Astrocyte (in vitro differentiated cells and primary cell): ENCODE measurements around the gene SLC66A1. TPM values are rescaled to one million over a fixed set of nuclear protein-coding genes. Genes with fewer than 3 reads are reported as not detected.
A peak's percentile ranks its signal among the peaks of the same experiment; 100 is the strongest.

ENCODE experiments used
- DNase-seq: peaks from one replicate; pipeline ENCODE4 v3.0.0-alpha.2; 2010; ENCODE audit warnings: low read depth
- FAIRE-seq: peaks from 2 replicates; lab custom pipeline; 2011; peaks lifted over from hg19 to GRCh38; lab: Jason Lieb, UNC
- H2AFZ ChIP-seq: 2 replicates; pipeline ENCODE4 v1.6.0; 2012; ENCODE audit warnings: low read depth, low read length, inconsistent platforms
- H3K27ac ChIP-seq: 2 replicates; pipeline ENCODE4 v1.5.1; 2011; ENCODE audit warnings: low read depth, low read length, inconsistent platforms
- H3K27me3 ChIP-seq: 2 replicates; pipeline ENCODE4 v1.6.0; 2011; ENCODE audit warnings: low read length, inconsistent platforms; ENCODE audit not compliant: insufficient read depth
- H3K36me3 ChIP-seq: 2 replicates; pipeline ENCODE4 v1.5.1; 2011; ENCODE audit warnings: low read length, inconsistent platforms; ENCODE audit not compliant: insufficient read depth
- H3K4me1 ChIP-seq: 2 replicates; pipeline ENCODE4 v1.5.1; 2011; ENCODE audit warnings: low read length, inconsistent platforms; ENCODE audit not compliant: insufficient read depth
- H3K4me2 ChIP-seq: 2 replicates; pipeline ENCODE4 v1.6.0; 2012; ENCODE audit warnings: low read length, inconsistent platforms
- H3K4me3 ChIP-seq: 2 replicates; pipeline ENCODE4 v1.5.1; 2011; ENCODE audit warnings: low read depth, mild to moderate bottlenecking, low read length, inconsistent platforms; ENCODE audit not compliant: insufficient read depth
- H3K79me2 ChIP-seq: 2 replicates; pipeline ENCODE4 v1.6.0; 2012; ENCODE audit warnings: mild to moderate bottlenecking, low read length, inconsistent platforms; ENCODE audit not compliant: insufficient read depth
- H3K9ac ChIP-seq: 2 replicates; pipeline ENCODE4 v1.6.0; 2012; ENCODE audit warnings: mild to moderate bottlenecking, low read length, inconsistent platforms
- H3K9me3 ChIP-seq: 2 replicates; pipeline ENCODE4 v1.5.1; 2012; ENCODE audit warnings: low read depth, mild to moderate bottlenecking, low read length, inconsistent platforms; ENCODE audit not compliant: insufficient read depth
- H4K20me1 ChIP-seq: 2 replicates; pipeline ENCODE4 v1.6.0; 2012; ENCODE audit warnings: low read length, inconsistent platforms; ENCODE audit not compliant: insufficient read depth
- H3K27ac Mint-ChIP-seq: one replicate; pipeline ENCODE4 v1.8.0; 2021; ENCODE audit warnings: mild to moderate bottlenecking, mixed read lengths; ENCODE audit not compliant: unreplicated experiment
- H3K27me3 Mint-ChIP-seq: one replicate; pipeline ENCODE4 v1.8.0; 2021; ENCODE audit warnings: low read depth, mixed read lengths; ENCODE audit not compliant: unreplicated experiment
- H3K36me3 Mint-ChIP-seq: one replicate; pipeline ENCODE4 v1.8.0; 2021; ENCODE audit warnings: low read depth, mixed read lengths; ENCODE audit not compliant: unreplicated experiment
- H3K4me1 Mint-ChIP-seq: one replicate; pipeline ENCODE4 v1.8.0; 2021; ENCODE audit warnings: low read depth, mixed read lengths; ENCODE audit not compliant: unreplicated experiment
- H3K4me3 Mint-ChIP-seq: one replicate; pipeline ENCODE4 v1.8.0; 2021; ENCODE audit warnings: mild to moderate bottlenecking, moderate library complexity, mixed read lengths; ENCODE audit not compliant: unreplicated experiment
- H3K9me3 Mint-ChIP-seq: one replicate; pipeline ENCODE4 v1.8.0; 2021; ENCODE audit warnings: mild to moderate bottlenecking, mixed read lengths; ENCODE audit not compliant: unreplicated experiment
- EZH2 ChIP-seq: IDR thresholded peaks from 2 replicates; pipeline ENCODE4 v1.6.1; 2012; ENCODE audit warnings: mild to moderate bottlenecking, low read length, inconsistent platforms; ENCODE audit not compliant: insufficient read depth
- total RNA-seq: library from RNA; stranded (reverse); gene quantifications from 2 replicates; pipeline ENCODE4 v1.2.1, GENCODE V29; 2021
- TF ChIP-seq, protein P1 (sequence below): IDR thresholded peaks from 2 replicates; pipeline ENCODE4 v1.5.1; 2011; ENCODE audit warnings: low read depth, mild to moderate bottlenecking, inconsistent platforms, low read length, moderate library complexity; ENCODE audit not compliant: insufficient read depth

The SLC66A1 gene
- total RNA-seq, 1 donor from 2014 or later: 21.5 TPM

DNA sequence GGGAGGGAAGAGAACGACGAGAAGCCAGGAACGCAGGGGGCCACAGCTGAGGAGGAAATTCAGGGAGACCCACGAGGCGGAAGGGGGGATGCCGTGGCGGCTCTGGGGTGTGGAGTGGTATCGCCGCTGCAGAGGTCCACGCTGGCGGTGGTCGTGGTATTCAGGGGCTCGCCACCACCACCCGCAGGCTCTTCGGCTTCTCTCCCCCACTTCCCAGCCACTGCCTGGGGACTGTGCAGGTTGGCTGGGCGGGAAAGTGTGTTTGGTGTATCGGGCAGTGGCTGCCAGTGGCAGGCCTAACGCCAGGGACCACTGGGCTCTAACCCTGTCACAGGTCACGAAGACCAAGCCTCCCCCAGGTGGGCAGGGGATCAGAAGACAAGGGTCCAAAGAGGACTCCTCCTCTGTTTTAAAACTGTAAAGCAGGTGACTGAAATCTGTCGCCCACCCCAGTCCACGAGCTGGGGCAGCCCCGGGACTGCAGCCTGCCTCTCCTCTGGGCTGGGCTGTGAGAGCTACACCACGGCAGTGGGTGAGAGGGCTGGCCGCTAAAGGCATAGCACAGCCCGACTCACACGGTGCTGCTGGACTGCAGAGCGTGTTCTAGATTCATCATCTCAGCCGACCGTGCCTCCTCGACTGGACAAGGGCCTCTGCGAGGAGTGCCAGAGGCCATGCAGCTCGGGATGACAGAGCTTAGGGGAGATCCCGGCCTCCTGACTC lies 30.9 kb downstream of the SLC66A1 start:
- Histone ChIP-seq H3K4me2 (no peak overlapping the region), H3K27me3 (no peaks in the 10 kb centered on the region), H3K4me3 (no peak overlapping the region), H4K20me1 (peaks cover 81% of the 10 kb centered on the region), H3K27ac (no peak overlapping the region), H3K79me2 (no peaks in the 10 kb centered on the region), H2AFZ (no peak overlapping the region), H3K4me1 (no peaks in the 10 kb centered on the region), H3K36me3 (peaks cover 18% of the 10 kb centered on the region), H3K9me3 (no peaks in the 10 kb centered on the region), H3K9ac (no peak overlapping the region)
- Mint-ChIP-seq H3K4me1 (peaks cover 6% of the 10 kb centered on the region), H3K27me3 (no peaks in the 10 kb centered on the region), H3K27ac (no peak overlapping the region), H3K9me3 (no peaks in the 10 kb centered on the region), H3K4me3 (no peak overlapping the region), H3K36me3 (peaks cover 14% of the 10 kb centered on the region)
- DNase-seq (no peak), FAIRE-seq (no peak)
- TF ChIP-seq, protein P1, sequence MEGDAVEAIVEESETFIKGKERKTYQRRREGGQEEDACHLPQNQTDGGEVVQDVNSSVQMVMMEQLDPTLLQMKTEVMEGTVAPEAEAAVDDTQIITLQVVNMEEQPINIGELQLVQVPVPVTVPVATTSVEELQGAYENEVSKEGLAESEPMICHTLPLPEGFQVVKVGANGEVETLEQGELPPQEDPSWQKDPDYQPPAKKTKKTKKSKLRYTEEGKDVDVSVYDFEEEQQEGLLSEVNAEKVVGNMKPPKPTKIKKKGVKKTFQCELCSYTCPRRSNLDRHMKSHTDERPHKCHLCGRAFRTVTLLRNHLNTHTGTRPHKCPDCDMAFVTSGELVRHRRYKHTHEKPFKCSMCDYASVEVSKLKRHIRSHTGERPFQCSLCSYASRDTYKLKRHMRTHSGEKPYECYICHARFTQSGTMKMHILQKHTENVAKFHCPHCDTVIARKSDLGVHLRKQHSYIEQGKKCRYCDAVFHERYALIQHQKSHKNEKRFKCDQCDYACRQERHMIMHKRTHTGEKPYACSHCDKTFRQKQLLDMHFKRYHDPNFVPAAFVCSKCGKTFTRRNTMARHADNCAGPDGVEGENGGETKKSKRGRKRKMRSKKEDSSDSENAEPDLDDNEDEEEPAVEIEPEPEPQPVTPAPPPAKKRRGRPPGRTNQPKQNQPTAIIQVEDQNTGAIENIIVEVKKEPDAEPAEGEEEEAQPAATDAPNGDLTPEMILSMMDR: no peak
- TF ChIP-seq EZH2: no peak

DNA sequence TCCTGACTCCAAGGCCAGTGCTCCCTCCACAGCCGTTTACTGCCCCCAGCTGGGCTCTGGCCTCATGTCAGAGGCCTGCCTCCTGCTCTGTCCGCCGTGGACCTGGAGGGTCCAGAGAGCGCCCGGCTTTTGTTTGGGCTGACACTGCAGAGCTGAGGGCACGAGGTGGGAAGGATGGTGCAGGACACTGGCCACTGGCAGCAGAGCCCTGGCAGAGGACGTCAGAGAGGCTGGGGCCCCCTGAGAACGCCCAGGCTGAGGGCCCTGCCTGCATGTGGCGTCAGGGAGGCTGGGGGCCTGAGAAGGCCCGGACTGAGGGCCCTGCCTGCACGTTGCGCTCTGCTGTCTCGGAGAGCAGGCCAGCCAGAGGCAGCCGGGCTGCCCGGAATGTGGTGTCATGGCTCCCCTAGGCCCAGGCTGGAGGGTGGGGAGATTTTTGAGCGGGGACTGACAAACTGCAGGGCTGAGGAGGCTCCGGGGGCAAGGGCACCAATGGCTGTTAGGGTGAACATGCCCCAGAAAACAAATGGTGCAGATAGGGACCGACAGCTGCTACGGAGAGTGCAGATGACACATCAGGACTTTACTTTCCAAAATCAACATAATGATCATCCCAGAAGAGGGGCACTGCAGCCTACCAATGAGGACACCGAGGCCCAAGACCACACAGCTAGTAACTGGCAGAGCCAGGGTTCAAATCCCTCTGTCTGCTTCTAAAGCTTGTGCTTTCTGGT lies 31.7 kb downstream of the SLC66A1 start:
- H3K4me3 Mint-ChIP-seq: no peak overlapping the region
- H3K27me3 ChIP-seq: no peaks in the 10 kb centered on the region
- H3K9ac ChIP-seq: no peak overlapping the region
- H3K36me3 ChIP-seq: peaks cover 21% of the 10 kb centered on the region
- DNase-seq: no peak
- no peak for FAIRE-seq
- H3K27ac ChIP-seq: no peak overlapping the region
- peaks cover 84% of the 10 kb centered on the region for H4K20me1 ChIP-seq
- H3K36me3 Mint-ChIP-seq: peaks cover 12% of the 10 kb centered on the region
- no peak overlapping the region for H2AFZ ChIP-seq
- no peaks in the 10 kb centered on the region for H3K9me3 Mint-ChIP-seq
- no peaks in the 10 kb centered on the region for H3K79me2 ChIP-seq
- no peaks in the 10 kb centered on the region for H3K27me3 Mint-ChIP-seq
- no peak for TF ChIP-seq EZH2
- TF ChIP-seq, protein P1: no peak
- H3K9me3 ChIP-seq: no peaks in the 10 kb centered on the region
- peaks cover 3% of the 10 kb centered on the region for H3K4me1 Mint-ChIP-seq
- H3K27ac Mint-ChIP-seq: no peak overlapping the region
- H3K4me3 ChIP-seq: no peak overlapping the region
- no peaks in the 10 kb centered on the region for H3K4me1 ChIP-seq
- H3K4me2 ChIP-seq: no peak overlapping the region

DNA sequence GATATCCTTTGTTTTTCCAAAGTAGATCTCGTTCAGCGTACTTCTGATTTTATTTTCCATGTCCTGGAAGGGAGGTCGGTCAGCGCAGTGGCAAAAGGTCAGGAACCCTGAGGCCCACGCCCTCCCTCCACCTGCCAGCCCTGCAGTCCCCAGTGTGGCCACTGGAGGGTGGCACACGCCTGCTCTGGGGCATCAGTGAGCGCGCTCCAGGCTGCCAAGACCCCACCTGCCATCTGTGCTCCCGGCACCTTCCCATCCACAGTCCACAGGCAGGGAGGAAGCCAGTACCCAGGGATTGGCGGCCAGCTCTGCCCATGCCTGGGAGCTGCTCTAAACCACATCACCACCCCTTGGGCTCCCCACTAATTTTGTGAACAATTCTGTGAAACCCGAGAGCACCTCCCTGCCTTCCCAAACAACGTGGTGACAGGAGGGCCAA lies 32.3 kb downstream of the SLC66A1 start:
- peaks cover 3% of the 10 kb centered on the region for H3K4me1 Mint-ChIP-seq
- no peak for FAIRE-seq
- Histone ChIP-seq H3K4me1 (no peaks in the 10 kb centered on the region), H4K20me1 (peaks cover 86% of the 10 kb centered on the region), H3K27me3 (no peaks in the 10 kb centered on the region), H2AFZ (no peak overlapping the region), H3K9me3 (no peaks in the 10 kb centered on the region), H3K36me3 (peaks cover 20% of the 10 kb centered on the region), H3K79me2 (peaks cover 3% of the 10 kb centered on the region), H3K4me2 (no peak overlapping the region), H3K27ac (no peak overlapping the region), H3K4me3 (no peak overlapping the region), H3K9ac (no peak overlapping the region)
- H3K36me3 Mint-ChIP-seq: peaks cover 12% of the 10 kb centered on the region
- TF ChIP-seq EZH2: no peak
- TF ChIP-seq, protein P1: peak; percentile 55
- H3K9me3 Mint-ChIP-seq: no peaks in the 10 kb centered on the region
- H3K27me3 Mint-ChIP-seq: no peaks in the 10 kb centered on the region
- no peak overlapping the region for H3K4me3 Mint-ChIP-seq
- DNase-seq: no peak
- no peak overlapping the region for H3K27ac Mint-ChIP-seq
